IMR-90 (cell line): ENCODE results near the gene TIFAB. TPM values are rescaled to one million over a fixed set of nuclear protein-coding genes. Genes with fewer than 3 reads are reported as not detected.

Experiments
- ATAC-seq: fragments of 200-7000 bp; cut with Tn5 transposase; 2 replicates; pipeline ENCODE4 v1.9.1; 2020; ENCODE audit warnings: low read depth, mild to moderate bottlenecking, moderate library complexity
- BruUV-seq: library from RNA; stranded (reverse); fragments of 400-500 nt; replicated peaks from 2 replicates; lab custom pipeline; 2021; lab: Mats Ljungman, UMichigan
- CTCF ChIA-PET: fragments of 300-600 bp; formaldehyde crosslinking; extraction: SDS; loops from one replicate; lab custom pipeline; 2021; ENCODE audit warnings: antibody characterized with exemption; lab: Yijun Ruan, JAX
- POLR2A ChIA-PET: fragments of 300-600 bp; sonication (Branson Sonifier 250); formaldehyde crosslinking; loops from one replicate; lab custom pipeline; 2022; ENCODE audit warnings: antibody characterized with exemption; ENCODE audit not compliant: unreplicated experiment; lab: Charles Lee
- DNase-seq: peaks from one replicate; pipeline ENCODE4 v3.0.0; 2013
- H2AFZ ChIP-seq: replicated peaks from 2 replicates; pipeline ENCODE3; 2013; ENCODE audit warnings: low read length, mild to moderate bottlenecking; ENCODE audit not compliant: poor library complexity
- H2AK5ac ChIP-seq: 2 replicates; pipeline ENCODE4 v1.6.1; 2013; ENCODE audit warnings: low read depth, low read length, inconsistent platforms
- H2AK9ac ChIP-seq: replicated peaks from 2 replicates; pipeline ENCODE3; 2013; ENCODE audit warnings: mild to moderate bottlenecking, low read depth, low read length, moderate library complexity; ENCODE audit not compliant: poor library complexity
- H2BK120ac ChIP-seq: 2 replicates; pipeline ENCODE4 v1.6.1; 2013; ENCODE audit warnings: low read depth, low read length, inconsistent platforms
- H2BK15ac ChIP-seq: 3 replicates; pipeline ENCODE4 v1.6.1; 2013; ENCODE audit warnings: low read depth, low read length, inconsistent platforms
- H2BK20ac ChIP-seq: 2 replicates; pipeline ENCODE4 v1.6.1; 2013; ENCODE audit warnings: low read depth, mild to moderate bottlenecking, inconsistent platforms, low read length, moderate library complexity
- H2BK5ac ChIP-seq: 2 replicates; pipeline ENCODE4 v1.6.1; 2013; ENCODE audit warnings: mild to moderate bottlenecking, low read depth, low read length, inconsistent platforms; ENCODE audit not compliant: poor library complexity, severe bottlenecking
- H3K14ac ChIP-seq: replicated peaks from 2 replicates; pipeline ENCODE4 v1.6.1; 2013; ENCODE audit warnings: low read depth, low read length, inconsistent platforms
- H3K18ac ChIP-seq: 2 replicates; pipeline ENCODE4 v1.6.1; 2013; ENCODE audit warnings: low read depth, low read length, control low read depth
- H3K23ac ChIP-seq: 2 replicates; pipeline ENCODE4 v1.6.1; 2013; ENCODE audit warnings: low read depth, low read length, inconsistent platforms
- H3K27ac ChIP-seq: 2 replicates; pipeline ENCODE4 v1.5.1; 2013; ENCODE audit warnings: mild to moderate bottlenecking, control low read depth, low read length; ENCODE audit not compliant: insufficient read depth
- H3K27me3 ChIP-seq: 2 replicates; pipeline ENCODE4 v1.6.1; 2013; ENCODE audit warnings: low read length; ENCODE audit not compliant: control insufficient read depth, insufficient read depth
- H3K36me3 ChIP-seq: 2 replicates; pipeline ENCODE4 v1.6.1; 2013; ENCODE audit warnings: low read length, mixed read lengths; ENCODE audit not compliant: control insufficient read depth, insufficient read depth
- H3K4ac ChIP-seq: 2 replicates; pipeline ENCODE4 v1.6.1; 2013; ENCODE audit warnings: low read depth, low read length, inconsistent platforms
- H3K4me1 ChIP-seq: 2 replicates; pipeline ENCODE4 v1.6.1; 2013; ENCODE audit warnings: low read length, mixed read lengths; ENCODE audit not compliant: control insufficient read depth, insufficient read depth
- H3K4me2 ChIP-seq: 2 replicates; pipeline ENCODE4 v1.6.1; 2013; ENCODE audit warnings: low read depth, mild to moderate bottlenecking, control low read depth, low read length, moderate library complexity
- H3K4me3 ChIP-seq: 2 replicates; pipeline ENCODE4 v1.5.1; 2013; ENCODE audit warnings: low read depth, mild to moderate bottlenecking, control low read depth, low read length, moderate library complexity; ENCODE audit not compliant: insufficient read depth
- H3K56ac ChIP-seq: 2 replicates; pipeline ENCODE4 v1.6.1; 2013; ENCODE audit warnings: low read length, inconsistent platforms; ENCODE audit not compliant: insufficient read depth; ENCODE audit errors: extremely low read depth
- H3K79me1 ChIP-seq, 2 experiments: 2 replicates each; pipeline ENCODE4 v1.6.1; 2013; ENCODE audit warnings: low read length in 2 of 2, inconsistent platforms in 1 of 2, low read depth in 1 of 2
- H3K9ac ChIP-seq: 2 replicates; pipeline ENCODE4 v1.6.1; 2013; ENCODE audit warnings: low read depth, low read length, control low read depth
- H3K9me1 ChIP-seq: 2 replicates; pipeline ENCODE4 v1.6.1; 2013; ENCODE audit warnings: low read length, inconsistent platforms; ENCODE audit not compliant: insufficient read depth
- H3K9me3 ChIP-seq: 2 replicates; pipeline ENCODE4 v1.6.1; 2013; ENCODE audit warnings: low read length; ENCODE audit not compliant: control insufficient read depth, insufficient read depth
- H4K20me1 ChIP-seq: 2 replicates; pipeline ENCODE4 v1.6.1; 2013; ENCODE audit warnings: low read length, inconsistent platforms; ENCODE audit not compliant: insufficient read depth
- H4K5ac ChIP-seq: 2 replicates; pipeline ENCODE4 v1.6.1; 2013; ENCODE audit warnings: mild to moderate bottlenecking, low read depth, low read length, control low read depth
- H4K8ac ChIP-seq, 2 experiments: 2 replicates each; pipeline ENCODE4 v1.6.1; 2013; ENCODE audit warnings: low read depth in 2 of 2, low read length in 2 of 2, control low read depth in 1 of 2, inconsistent platforms in 1 of 2
- H4K91ac ChIP-seq: 2 replicates; pipeline ENCODE4 v1.6.1; 2013; ENCODE audit warnings: low read depth, low read length, inconsistent platforms; ENCODE audit not compliant: insufficient read depth
- CEBPB ChIP-seq: IDR thresholded peaks from 2 replicates; pipeline ENCODE4 v1.6.1; 2012; ENCODE audit warnings: low read depth, low read length, improper control_type of control experiment
- ELK1 ChIP-seq: fragments of 150-350 bp; IDR thresholded peaks from 2 replicates; pipeline ENCODE4 v1.6.1; 2016; ENCODE audit warnings: low read depth, mild to moderate bottlenecking, low read length, moderate library complexity, borderline replicate concordance
- MAZ ChIP-seq: IDR thresholded peaks from 2 replicates; pipeline ENCODE4 v1.6.1; 2012; ENCODE audit warnings: low read depth, mild to moderate bottlenecking, low read length, improper control_type of control experiment, moderate library complexity, borderline replicate concordance
- MXI1 ChIP-seq: IDR thresholded peaks from 2 replicates; pipeline ENCODE4 v1.6.1; 2012; ENCODE audit warnings: low read depth, mild to moderate bottlenecking, low read length, moderate library complexity, borderline replicate concordance
- NFE2L2 ChIP-seq: fragments of 150-350 bp; IDR thresholded peaks from 2 replicates; pipeline ENCODE4 v1.6.1; 2016; ENCODE audit warnings: low read depth, mild to moderate bottlenecking, low read length
- POLR2A ChIP-seq: IDR thresholded peaks from 2 replicates; pipeline ENCODE4 v1.6.1; 2012; ENCODE audit warnings: mild to moderate bottlenecking, low read depth, low read length
- RAD21 ChIP-seq: IDR thresholded peaks from 2 replicates; pipeline ENCODE4 v1.6.1; 2012; ENCODE audit warnings: low read length, improper control_type of control experiment
- USF2 ChIP-seq: fragments of 150-350 bp; IDR thresholded peaks from 2 replicates; pipeline ENCODE4 v1.6.1; 2017; ENCODE audit warnings: mild to moderate bottlenecking, antibody characterized with exemption, low read length, low read depth
- whole genome bisulfite sequencing, 2 experiments: methylation state at CpG; one replicate each; pipeline versions ENCODE4 v1.1.5 to v1.1.7; 2013; ENCODE audit warnings: missing lambda C conversion rate in 2 of 2; ENCODE audit not compliant: insufficient read length in 1 of 2; ENCODE audit errors: extremely low coverage in 2 of 2; 5-methylcytosine and 5-hydroxymethylcytosine counted together
- dilution Hi-C: fragments of 300-500 bp; cut with HindIII; formaldehyde crosslinking; loops from one replicate; pipeline ENCODE4 v1.14.3; 2018; ENCODE audit warnings: low sequenced_read_pairs; ENCODE audit not compliant: unreplicated experiment
- in situ Hi-C: fragments of 300-500 bp; cut with MboI; formaldehyde crosslinking; loops from 3 replicates; pipeline ENCODE4 v1.14.3; 2019; ENCODE audit warnings: low sequenced_read_pairs, inconsistent platforms, mixed read lengths
- intact Hi-C: fragments of 100-400 bp; cut with micrococcal nuclease; formaldehyde crosslinking; loops from 2 replicates; pipeline ENCODE4 v1.10.0; 2022
- polyA plus RNA-seq, 3 experiments: library from polyadenylated mRNA; depleted of rRNA; stranded (reverse); fragments of >200 nt; gene quantifications; 2 replicates each; pipeline ENCODE4 v1.2.3, GENCODE V29; 2012; ENCODE audit warnings: low replicate concordance in 1 of 3
- total RNA-seq: library from RNA; depleted of rRNA; stranded (reverse); fragments of >200 nt; gene quantifications from 2 replicates; pipeline ENCODE4 v1.2.3, GENCODE V29; 2012
- TF ChIP-seq, protein P1 (sequence below): conservative IDR thresholded peaks from 2 replicates; pipeline ENCODE4 v1.5.1; 2012; ENCODE audit warnings: mild to moderate bottlenecking, low read depth, low read length, improper control_type of control experiment

TIFAB gene
- total and polyA plus RNA-seq, 2 of the 4 experiments (the other 2 are of a cell fraction): not detected

GRCh38 chr5:135469911-135470310, 17.8 kb upstream of the TIFAB start:
- no peak overlapping the region for H3K4me2 ChIP-seq
- no peak overlapping the region for H2AK9ac ChIP-seq
- ChIA-PET CTCF (no interaction called here), POLR2A (no interaction called here)
- H4K8ac ChIP-seq: no peak overlapping the region
- H3K56ac ChIP-seq: no peak overlapping the region
- ATAC-seq (no peak), DNase-seq (no peak)
- no TSS peak for BruUV-seq
- no peak overlapping the region for H2BK5ac ChIP-seq
- no peak overlapping the region for H3K18ac ChIP-seq
- H3K14ac ChIP-seq: no peak overlapping the region
- TF ChIP-seq RAD21 (no peak), NFE2L2 (no peak), USF2 (no peak), POLR2A (no peak), CEBPB (no peak), ELK1 (no peak), MXI1 (no peak), MAZ (no peak)
- TF ChIP-seq, protein P1, sequence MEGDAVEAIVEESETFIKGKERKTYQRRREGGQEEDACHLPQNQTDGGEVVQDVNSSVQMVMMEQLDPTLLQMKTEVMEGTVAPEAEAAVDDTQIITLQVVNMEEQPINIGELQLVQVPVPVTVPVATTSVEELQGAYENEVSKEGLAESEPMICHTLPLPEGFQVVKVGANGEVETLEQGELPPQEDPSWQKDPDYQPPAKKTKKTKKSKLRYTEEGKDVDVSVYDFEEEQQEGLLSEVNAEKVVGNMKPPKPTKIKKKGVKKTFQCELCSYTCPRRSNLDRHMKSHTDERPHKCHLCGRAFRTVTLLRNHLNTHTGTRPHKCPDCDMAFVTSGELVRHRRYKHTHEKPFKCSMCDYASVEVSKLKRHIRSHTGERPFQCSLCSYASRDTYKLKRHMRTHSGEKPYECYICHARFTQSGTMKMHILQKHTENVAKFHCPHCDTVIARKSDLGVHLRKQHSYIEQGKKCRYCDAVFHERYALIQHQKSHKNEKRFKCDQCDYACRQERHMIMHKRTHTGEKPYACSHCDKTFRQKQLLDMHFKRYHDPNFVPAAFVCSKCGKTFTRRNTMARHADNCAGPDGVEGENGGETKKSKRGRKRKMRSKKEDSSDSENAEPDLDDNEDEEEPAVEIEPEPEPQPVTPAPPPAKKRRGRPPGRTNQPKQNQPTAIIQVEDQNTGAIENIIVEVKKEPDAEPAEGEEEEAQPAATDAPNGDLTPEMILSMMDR: no peak
- peaks cover 68% of the 10 kb centered on the region for H3K27me3 ChIP-seq
- no peak overlapping the region for H2AFZ ChIP-seq
- no peak overlapping the region for H2BK120ac ChIP-seq
- no peak overlapping the region for H2BK20ac ChIP-seq
- H3K9ac ChIP-seq: no peak overlapping the region
- no peak overlapping the region for H2AK5ac ChIP-seq
- H3K27ac ChIP-seq: no peak overlapping the region
- no CpG with 5 or more reads among the region's 5 CpGs for WGBS, 2 experiments
- H3K4me3 ChIP-seq: no peak overlapping the region
- no peaks in the 10 kb centered on the region for H3K79me1 ChIP-seq
- no peaks in the 10 kb centered on the region; the same call in 1 of the 2 replicates for H3K9me3 ChIP-seq
- intact Hi-C loops (no loop called here), in situ Hi-C loops (loop anchor here (5.0 to 10.0 kb wide), 2 partner anchors 82 to 365 kb away; partner anchors contain the start of gene SLC25A48), dilution Hi-C loops (loop anchor here (25.0 kb wide), 1 partner anchor 92 kb away; no protein-coding TSS in a partner anchor)
- no peak overlapping the region for H3K23ac ChIP-seq
- no peak overlapping the region for H4K91ac ChIP-seq
- no peak overlapping the region for H3K4ac ChIP-seq
- H3K4me1 ChIP-seq: no peaks in the 10 kb centered on the region
- no peak overlapping the region for H2BK15ac ChIP-seq
- H4K20me1 ChIP-seq: no peaks in the 10 kb centered on the region
- no peaks in the 10 kb centered on the region for H3K36me3 ChIP-seq
- H4K5ac ChIP-seq: no peak overlapping the region
- no peaks in the 10 kb centered on the region for H3K9me1 ChIP-seq
